Measurements from ENCODE around the gene CYTH2.
"Not testable (repeated sequence)": the region's sequence is repeated elsewhere in the genome, so short reads cannot be mapped to it uniquely, and the experiment has no call there.

CYTH2 gene

GRCh38 chr19:48484931-48485612 lies 15.9 kb downstream of the CYTH2 start:
- Mint-ChIP-seq H3K27me3 (no peaks in the 10 kb centered on the region), H3K27ac (ENCODE audit: low read depth) (no peak overlapping the region), H3K9me3 (no peaks in the 10 kb centered on the region), H3K4me3 (no peak overlapping the region), H3K36me3 (ENCODE audit: insufficient read depth) (peaks cover 8% of the 10 kb centered on the region), H3K4me1 (peaks cover 9% of the 10 kb centered on the region)
- no peak for ATAC-seq (replicated peaks; ENCODE audit: extremely low read depth, poor library complexity, severe bottlenecking)
- no peak for DNase-seq (ENCODE audit: low spot score in 2 of 2)

DNA sequence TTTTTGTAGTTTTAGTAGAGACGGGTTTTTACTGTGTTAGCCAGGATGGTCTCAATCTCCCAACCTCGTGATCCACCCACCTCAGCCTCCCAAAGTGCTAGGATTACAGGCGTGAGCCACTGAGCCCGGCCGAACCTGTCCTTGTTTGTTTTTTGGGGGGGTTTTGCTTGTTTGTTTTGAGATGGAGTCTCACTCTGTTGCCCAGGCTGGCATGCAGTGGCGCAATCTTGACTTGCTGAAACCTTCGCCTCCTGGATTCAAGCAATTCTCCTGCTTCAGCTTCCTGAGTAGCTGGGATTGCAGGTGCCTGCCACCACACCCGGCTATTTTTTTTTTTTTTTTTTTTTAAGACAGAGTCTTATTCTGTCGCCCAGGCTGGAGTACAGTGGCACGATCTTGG lies 17.5 kb downstream of the CYTH2 start:
- H3K4me1 Mint-ChIP-seq; H3K36me3 Mint-ChIP-seq (ENCODE audit: insufficient read depth); H3K9me3 Mint-ChIP-seq; H3K27ac Mint-ChIP-seq (ENCODE audit: low read depth); H3K4me3 Mint-ChIP-seq; ATAC-seq (replicated peaks; ENCODE audit: extremely low read depth, poor library complexity, severe bottlenecking); DNase-seq (ENCODE audit: low spot score in 2 of 2); H3K27me3 Mint-ChIP-seq: not testable (repeated sequence)

DNA sequence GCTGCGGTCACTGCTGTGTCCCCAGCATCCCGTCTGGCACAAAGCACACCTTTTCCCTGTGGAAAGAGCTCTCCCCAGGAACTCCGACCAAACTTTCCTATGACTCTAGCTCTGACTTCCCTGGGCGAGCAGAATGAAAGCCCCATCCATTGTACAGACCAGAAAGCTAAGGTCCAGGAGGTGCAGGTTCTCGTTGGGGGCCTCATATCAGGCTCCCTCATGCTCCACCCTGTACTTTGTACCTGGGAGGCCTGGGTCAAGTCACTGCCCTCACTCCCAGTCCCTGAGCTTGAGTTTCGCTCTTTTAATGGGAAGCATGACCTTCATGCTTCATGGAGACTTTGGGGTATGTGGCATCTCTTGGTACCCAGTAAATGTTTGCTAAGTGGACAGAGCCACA lies 18.4 kb downstream of the CYTH2 start:
- H3K27me3 Mint-ChIP-seq, result peaks cover 10% of the 10 kb centered on the region
- H3K36me3 Mint-ChIP-seq (ENCODE audit: insufficient read depth), result peaks cover 6% of the 10 kb centered on the region
- H3K27ac Mint-ChIP-seq (ENCODE audit: low read depth), result no peak overlapping the region
- ATAC-seq (replicated peaks; ENCODE audit: extremely low read depth, poor library complexity, severe bottlenecking) (no peak), DNase-seq (ENCODE audit: low spot score in 2 of 2) (no peak)
- H3K4me1 Mint-ChIP-seq, result peaks cover 16% of the 10 kb centered on the region
- H3K9me3 Mint-ChIP-seq, result no peaks in the 10 kb centered on the region
- no peak overlapping the region for H3K4me3 Mint-ChIP-seq

GRCh38 chr19:48487948-48488347 lies 18.8 kb downstream of the CYTH2 start:
- ATAC-seq (replicated peaks; ENCODE audit: extremely low read depth, poor library complexity, severe bottlenecking) (no peak), DNase-seq (ENCODE audit: low spot score in 2 of 2) (no peak)
- Mint-ChIP-seq H3K9me3 (no peaks in the 10 kb centered on the region), H3K36me3 (ENCODE audit: insufficient read depth) (peaks cover 7% of the 10 kb centered on the region), H3K4me1 (peaks cover 20% of the 10 kb centered on the region), H3K4me3 (no peak overlapping the region), H3K27me3 (peaks cover 14% of the 10 kb centered on the region), H3K27ac (ENCODE audit: low read depth) (no peak overlapping the region)

DNA sequence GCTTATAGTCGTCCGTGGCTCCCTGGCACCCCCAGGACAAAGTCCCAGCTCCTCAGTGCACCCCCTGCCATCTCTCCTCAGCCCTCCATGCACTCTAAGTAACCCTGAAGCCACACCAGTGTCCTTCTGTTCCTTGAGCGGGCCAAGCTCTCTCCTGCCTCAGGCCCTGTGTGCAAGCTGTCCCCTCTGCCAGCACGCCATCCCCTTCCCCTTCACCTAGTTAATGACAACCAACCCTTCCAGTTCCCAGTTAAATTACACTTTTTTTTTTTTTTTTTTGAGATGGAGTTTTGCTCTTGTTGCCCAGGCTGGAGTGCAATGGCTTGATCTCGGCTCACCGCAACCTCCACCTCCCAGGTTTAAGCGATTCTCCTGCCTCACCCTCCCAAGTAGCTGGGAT lies 19.3 kb downstream of the CYTH2 start:
- not testable (repeated sequence) for H3K4me3 Mint-ChIP-seq; DNase-seq (ENCODE audit: low spot score in 2 of 2); H3K36me3 Mint-ChIP-seq (ENCODE audit: insufficient read depth); H3K9me3 Mint-ChIP-seq; ATAC-seq (replicated peaks; ENCODE audit: extremely low read depth, poor library complexity, severe bottlenecking); H3K27ac Mint-ChIP-seq (ENCODE audit: low read depth)
- peaks cover 23% of the 10 kb centered on the region for H3K4me1 Mint-ChIP-seq
- H3K27me3 Mint-ChIP-seq, result peaks cover 15% of the 10 kb centered on the region

DNA sequence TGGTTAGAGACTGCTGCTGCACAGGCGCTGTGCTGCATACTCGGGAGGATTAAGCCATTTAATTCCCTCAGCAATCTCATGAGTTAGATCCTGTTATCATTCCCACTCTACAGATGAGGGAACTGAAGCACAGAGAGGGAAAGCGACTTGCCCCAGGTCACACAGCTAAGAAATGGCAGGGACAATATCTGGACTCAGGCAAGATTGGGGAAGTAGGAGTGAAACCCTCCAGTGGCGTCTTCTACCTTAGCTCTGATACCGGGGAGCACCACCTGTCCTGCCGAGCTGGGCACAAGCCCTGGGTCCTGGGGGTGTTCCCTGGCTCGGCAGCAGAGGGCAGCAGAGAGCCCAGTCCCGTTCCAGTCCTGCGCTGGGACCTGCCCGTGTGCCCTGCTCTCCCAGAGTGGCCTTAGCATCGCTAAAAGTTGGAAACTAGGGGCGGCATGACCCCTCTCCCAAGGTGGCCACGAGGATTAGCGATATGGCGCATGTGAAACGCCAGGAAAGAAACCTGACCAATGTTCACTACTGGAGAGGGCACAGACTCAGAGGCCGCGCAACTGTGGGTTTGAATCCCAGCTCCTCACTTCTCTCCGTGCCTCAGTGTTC lies 20.5 kb downstream of the CYTH2 start:
- H3K27ac Mint-ChIP-seq (ENCODE audit: low read depth), result no peak overlapping the region

GRCh38 chr19:48490981-48491792 lies 22.0 kb downstream of the CYTH2 start:
- Mint-ChIP-seq H3K27me3 (peaks cover 38% of the 10 kb centered on the region), H3K36me3 (ENCODE audit: insufficient read depth) (peaks cover 7% of the 10 kb centered on the region), H3K27ac (ENCODE audit: low read depth) (no peak overlapping the region), H3K9me3 (no peaks in the 10 kb centered on the region), H3K4me3 (peak overlapping the region; percentile 43), H3K4me1 (peaks cover 32% of the 10 kb centered on the region)
- no peak for DNase-seq (ENCODE audit: low spot score in 2 of 2)
- ATAC-seq (replicated peaks; ENCODE audit: extremely low read depth, poor library complexity, severe bottlenecking), result peak; percentile 9

More for the DNA sequence above, 20.5 kb downstream of the CYTH2 start:
- Mint-ChIP-seq H3K36me3 (ENCODE audit: insufficient read depth) (peaks cover 6% of the 10 kb centered on the region), H3K4me1 (peaks cover 30% of the 10 kb centered on the region), H3K9me3 (no peaks in the 10 kb centered on the region), H3K27me3 (peaks cover 23% of the 10 kb centered on the region), H3K4me3 (no peak overlapping the region)
- ATAC-seq (replicated peaks; ENCODE audit: extremely low read depth, poor library complexity, severe bottlenecking), result no peak
- peak; percentile 64 to 79 for DNase-seq (ENCODE audit: low spot score in 2 of 2)

DNA sequence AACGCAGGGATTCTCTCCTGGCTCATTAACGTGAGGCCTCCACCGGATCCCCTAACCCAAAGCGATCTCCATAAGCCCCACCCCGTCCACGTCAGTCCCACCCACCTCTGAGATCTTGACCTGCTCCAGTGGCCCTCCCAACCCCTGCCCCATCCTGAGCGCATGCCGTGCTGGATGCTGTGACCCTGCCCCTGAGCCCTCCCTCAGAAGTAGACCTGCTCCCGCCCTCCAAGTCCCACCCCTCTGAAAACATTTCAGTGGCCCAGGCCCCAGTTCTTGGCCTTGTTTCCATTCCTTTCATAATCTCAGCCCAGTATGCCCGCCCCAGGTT lies 22.6 kb downstream of the CYTH2 start:
- Mint-ChIP-seq H3K36me3 (ENCODE audit: insufficient read depth) (peaks cover 7% of the 10 kb centered on the region), H3K4me1 (peaks cover 32% of the 10 kb centered on the region), H3K27ac (ENCODE audit: low read depth) (peak overlapping the region; percentile 63), H3K4me3 (peak overlapping the region; percentile 68), H3K27me3 (peaks cover 42% of the 10 kb centered on the region), H3K9me3 (no peaks in the 10 kb centered on the region)
- ATAC-seq (replicated peaks; ENCODE audit: extremely low read depth, poor library complexity, severe bottlenecking) (no peak), DNase-seq (ENCODE audit: low spot score in 2 of 2) (no peak)

GRCh38 chr19:48492925-48493717 lies 24.0 kb downstream of the CYTH2 start:
- Mint-ChIP-seq H3K27me3 (peaks cover 53% of the 10 kb centered on the region), H3K4me1 (peaks cover 32% of the 10 kb centered on the region), H3K36me3 (ENCODE audit: insufficient read depth) (peaks cover 5% of the 10 kb centered on the region), H3K27ac (ENCODE audit: low read depth) (peak overlapping the region; percentile 63), H3K4me3 (peak overlapping the region; percentile 68), H3K9me3 (no peaks in the 10 kb centered on the region)
- peak; percentile 71 for ATAC-seq (replicated peaks; ENCODE audit: extremely low read depth, poor library complexity, severe bottlenecking)
- peak; percentile 66 to 67 for DNase-seq (ENCODE audit: low spot score in 2 of 2)

GRCh38 chr19:48493718-48494401 lies 24.7 kb downstream of the CYTH2 start:
- Mint-ChIP-seq H3K27me3 (peaks cover 56% of the 10 kb centered on the region), H3K4me3 (peak overlapping the region; percentile 82), H3K9me3 (no peaks in the 10 kb centered on the region), H3K4me1 (peaks cover 32% of the 10 kb centered on the region), H3K36me3 (ENCODE audit: insufficient read depth) (peaks cover 5% of the 10 kb centered on the region), H3K27ac (ENCODE audit: low read depth) (no peak overlapping the region)
- DNase-seq (ENCODE audit: low spot score in 2 of 2) (no peak), ATAC-seq (replicated peaks; ENCODE audit: extremely low read depth, poor library complexity, severe bottlenecking) (no peak)

DNA sequence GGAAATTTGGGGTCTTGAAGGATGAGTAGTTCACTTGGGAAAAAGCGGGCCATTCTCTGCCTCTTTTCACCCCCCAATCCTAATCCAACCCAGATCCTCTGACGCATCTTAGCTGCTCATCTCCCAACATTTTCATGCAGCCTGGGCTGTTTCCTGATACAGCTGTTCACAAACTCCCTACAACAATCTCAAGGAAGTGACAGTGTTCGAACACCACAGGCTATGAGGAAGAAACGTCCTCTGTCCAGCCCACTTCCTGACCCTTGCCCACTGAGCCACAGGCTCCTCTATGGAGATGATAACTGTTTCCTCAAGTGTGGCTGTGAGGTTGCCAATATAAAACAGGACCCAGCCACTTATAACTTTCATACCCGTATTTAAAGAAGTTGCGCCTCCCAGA lies 26.2 kb downstream of the CYTH2 start:
- DNase-seq (ENCODE audit: low spot score in 2 of 2) (no peak), ATAC-seq (replicated peaks; ENCODE audit: extremely low read depth, poor library complexity, severe bottlenecking) (no peak)
- Mint-ChIP-seq H3K27ac (ENCODE audit: low read depth) (no peak overlapping the region), H3K4me3 (peak overlapping the region; percentile 23), H3K27me3 (peaks cover 56% of the 10 kb centered on the region), H3K4me1 (peaks cover 36% of the 10 kb centered on the region), H3K36me3 (ENCODE audit: insufficient read depth) (peaks cover 5% of the 10 kb centered on the region), H3K9me3 (no peaks in the 10 kb centered on the region)
